ENCODE data around the gene MPZL3.

MPZL3 gene

DNA sequence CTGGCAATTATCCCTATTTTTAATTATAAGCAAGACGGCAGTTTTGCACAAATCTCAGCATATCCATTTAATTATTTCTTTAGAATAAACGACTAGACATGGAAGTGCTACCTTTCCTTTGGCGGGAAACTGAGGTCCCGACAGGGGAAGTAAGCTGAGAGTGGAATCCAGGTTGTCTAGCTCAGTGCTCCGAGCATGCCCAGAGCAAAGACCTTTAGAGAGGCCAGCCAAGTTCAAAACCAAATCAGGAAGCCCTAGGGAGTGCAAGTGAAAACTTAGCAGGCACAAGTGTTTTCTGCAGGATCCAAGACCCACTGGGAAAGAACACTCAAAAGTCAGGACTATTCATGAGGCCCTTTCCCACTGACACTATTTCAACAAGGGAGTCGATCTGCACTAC, 53.0 kb downstream of the MPZL3 start:
- Histone ChIP-seq H3K4me3 (ENCODE audit: low read depth in 1 of 2, low read length in 2 of 2) (no peak overlapping the region), H3K36me3 (ENCODE audit: insufficient read depth, low read length) (no peaks in the 10 kb centered on the region), H3K27ac (ENCODE audit: low read length) (no peak overlapping the region), H3K4me2 (ENCODE audit: insufficient read depth, low read length) (no peak overlapping the region), H3K79me2 (ENCODE audit: insufficient read depth, low read length) (no peaks in the 10 kb centered on the region), H3K27me3 (ENCODE audit: insufficient read depth, low read length, poor library complexity) (no peaks in the 10 kb centered on the region), H4K20me1 (ENCODE audit: insufficient read depth, low read length) (no peaks in the 10 kb centered on the region), H3K4me1 (ENCODE audit: insufficient read depth, low read length) (peaks cover 19% of the 10 kb centered on the region), H3K9ac (ENCODE audit: low read depth, low read length) (no peak overlapping the region), H2AFZ (ENCODE audit: low read depth, low read length) (no peak overlapping the region), H3K9me3 (ENCODE audit: insufficient read depth, low read length, severe bottlenecking) (no peaks in the 10 kb centered on the region)
- DNase-seq (no peak), ATAC-seq (ENCODE audit: insufficient read depth, low read depth) (no peak)
- no peak for TF ChIP-seq CTCF (IDR thresholded peaks at IDR 0.05; ENCODE audit: borderline replicate concordance, extremely low read depth, low read length, poor library complexity, severe bottlenecking)
- no peak for TF ChIP-seq EZH2 (IDR thresholded peaks at IDR 0.05; ENCODE audit: borderline replicate concordance, low read depth, low read length, severe bottlenecking)

GRCh38 chr11:118198370-118198769, 53.8 kb downstream of the MPZL3 start:
- TF ChIP-seq CTCF (IDR thresholded peaks at IDR 0.05; ENCODE audit: borderline replicate concordance, extremely low read depth, low read length, poor library complexity, severe bottlenecking) (peak; percentile 97), EZH2 (IDR thresholded peaks at IDR 0.05; ENCODE audit: borderline replicate concordance, low read depth, low read length, severe bottlenecking) (no peak)
- Histone ChIP-seq H3K4me1 (ENCODE audit: insufficient read depth, low read length) (peaks cover 19% of the 10 kb centered on the region), H2AFZ (ENCODE audit: low read depth, low read length) (peak overlapping the region; percentile 53), H3K9ac (ENCODE audit: low read depth, low read length) (peak overlapping the region; percentile 35), H3K4me3 (ENCODE audit: low read depth in 1 of 2, low read length in 2 of 2) (peak overlapping the region in 1 of 2 experiments; percentile 49; a peak in 2 of 4 replicates), H3K9me3 (ENCODE audit: insufficient read depth, low read length, severe bottlenecking) (no peaks in the 10 kb centered on the region), H3K36me3 (ENCODE audit: insufficient read depth, low read length) (no peaks in the 10 kb centered on the region), H3K79me2 (ENCODE audit: insufficient read depth, low read length) (no peaks in the 10 kb centered on the region), H3K27me3 (ENCODE audit: insufficient read depth, low read length, poor library complexity) (no peaks in the 10 kb centered on the region), H3K4me2 (ENCODE audit: insufficient read depth, low read length) (peak overlapping the region; percentile 67), H3K27ac (ENCODE audit: low read length) (peak overlapping the region; percentile 48), H4K20me1 (ENCODE audit: insufficient read depth, low read length) (no peaks in the 10 kb centered on the region)
- DNase-seq (peak; percentile 87), ATAC-seq (ENCODE audit: insufficient read depth, low read depth) (peak; percentile 95)

DNA sequence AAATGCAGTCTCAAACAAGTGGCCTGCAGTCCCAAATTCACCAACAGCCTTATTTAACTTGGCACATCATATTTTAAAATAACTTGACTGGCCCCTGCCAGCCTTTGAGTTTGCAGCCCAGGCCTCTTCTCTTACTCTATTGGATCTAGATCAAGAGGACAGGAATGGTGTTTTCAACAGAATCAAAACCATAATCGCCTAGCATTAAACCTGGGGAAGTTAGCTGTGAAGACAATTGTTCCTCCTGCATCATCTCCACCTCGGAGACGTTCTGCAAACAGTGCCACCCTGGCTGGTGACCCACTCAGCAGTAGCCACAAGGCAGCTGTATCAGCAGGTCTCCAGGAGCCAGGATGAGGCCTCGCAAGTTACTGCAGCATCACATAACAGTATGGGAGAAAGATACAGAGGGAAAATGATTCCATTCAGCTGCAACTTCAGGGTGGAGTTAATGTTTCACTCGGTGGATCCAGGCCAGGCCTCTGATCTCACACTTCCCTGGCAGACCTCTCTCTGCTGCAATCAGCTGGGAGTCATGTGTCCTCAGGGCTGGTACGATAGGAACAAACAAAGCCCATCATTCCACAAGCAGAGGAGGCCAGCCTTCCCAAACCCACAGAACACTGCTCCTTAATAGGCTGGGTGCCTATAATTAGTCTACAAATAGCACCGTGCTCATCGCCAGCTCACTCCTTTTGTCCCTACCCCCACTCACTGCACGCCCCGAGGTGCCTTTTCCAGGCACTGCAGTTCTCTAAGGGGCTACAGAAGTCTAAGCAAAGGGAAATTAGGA, 57.1 kb downstream of the MPZL3 start:
- Histone ChIP-seq H3K79me2 (ENCODE audit: insufficient read depth, low read length) (no peaks in the 10 kb centered on the region), H4K20me1 (ENCODE audit: insufficient read depth, low read length) (no peaks in the 10 kb centered on the region), H3K36me3 (ENCODE audit: insufficient read depth, low read length) (no peaks in the 10 kb centered on the region), H3K4me1 (ENCODE audit: insufficient read depth, low read length) (peaks cover 12% of the 10 kb centered on the region), H3K9me3 (ENCODE audit: insufficient read depth, low read length, severe bottlenecking) (no peaks in the 10 kb centered on the region), H2AFZ (ENCODE audit: low read depth, low read length) (no peak overlapping the region), H3K4me3 (ENCODE audit: low read depth in 1 of 2, low read length in 2 of 2) (no peak overlapping the region), H3K9ac (ENCODE audit: low read depth, low read length) (no peak overlapping the region), H3K4me2 (ENCODE audit: insufficient read depth, low read length) (no peak overlapping the region), H3K27ac (ENCODE audit: low read length) (no peak overlapping the region), H3K27me3 (ENCODE audit: insufficient read depth, low read length, poor library complexity) (no peaks in the 10 kb centered on the region)
- TF ChIP-seq EZH2 (IDR thresholded peaks at IDR 0.05; ENCODE audit: borderline replicate concordance, low read depth, low read length, severe bottlenecking) = no peak
- no peak for TF ChIP-seq CTCF (IDR thresholded peaks at IDR 0.05; ENCODE audit: borderline replicate concordance, extremely low read depth, low read length, poor library complexity, severe bottlenecking)
- DNase-seq (no peak), ATAC-seq (ENCODE audit: insufficient read depth, low read depth) (no peak)

Measured in DND-41 (cell line).